Smooth muscle cell (in vitro differentiated cells): ENCODE data around the gene TNFRSF21. TPM values are rescaled to one million over a fixed set of nuclear protein-coding genes. Genes with fewer than 3 reads are reported as not detected.
A peak's percentile ranks its signal among the peaks of the same experiment; 100 is the strongest.

Source experiments
- DNase-seq: peaks from one replicate; lab custom pipeline; 2025; ENCODE audit not compliant: unreplicated experiment; lab: John Stamatoyannopoulos, UW
- H2AFZ ChIP-seq: fragments of 200-600 bp; sonication (generic); 2 replicates; pipeline ENCODE4 v1.6.0; 2016; ENCODE audit warnings: antibody characterized with exemption, low read depth, mild to moderate bottlenecking
- H3F3A ChIP-seq: fragments of 200-600 bp; sonication (generic); 2 replicates; pipeline ENCODE4 v1.6.0; 2017; ENCODE audit warnings: antibody characterized with exemption, low read depth
- H3K27ac ChIP-seq: fragments of 200-600 bp; sonication (generic); 2 replicates; pipeline ENCODE4 v1.5.1; 2016; ENCODE audit warnings: low read depth, mild to moderate bottlenecking
- H3K27me3 ChIP-seq: fragments of 200-600 bp; sonication (generic); 2 replicates; pipeline ENCODE4 v1.6.1; 2016; ENCODE audit warnings: low read depth, mild to moderate bottlenecking
- H3K36me3 ChIP-seq: fragments of 200-600 bp; sonication (generic); 2 replicates; pipeline ENCODE4 v1.5.1; 2016; ENCODE audit warnings: low read depth
- H3K4me1 ChIP-seq: fragments of 200-600 bp; sonication (generic); 2 replicates; pipeline ENCODE4 v1.5.1; 2016; ENCODE audit warnings: low read depth
- H3K4me2 ChIP-seq: fragments of 200-600 bp; sonication (generic); 2 replicates; pipeline ENCODE4 v1.6.0; 2016; ENCODE audit warnings: mild to moderate bottlenecking
- H3K4me3 ChIP-seq: fragments of 200-600 bp; sonication (generic); 2 replicates; pipeline ENCODE4 v1.5.1; 2016; ENCODE audit warnings: mild to moderate bottlenecking
- H3K79me2 ChIP-seq: fragments of 200-600 bp; sonication (generic); 2 replicates; pipeline ENCODE4 v1.6.0; 2016; ENCODE audit warnings: low read depth, mild to moderate bottlenecking
- H3K9ac ChIP-seq: fragments of 200-600 bp; sonication (generic); 2 replicates; pipeline ENCODE4 v1.6.0; 2016; ENCODE audit warnings: low read depth
- H3K9me3 ChIP-seq: fragments of 200-600 bp; sonication (generic); replicated peaks from 2 replicates; pipeline ENCODE4 v1.5.1; 2016; ENCODE audit warnings: low read depth
- H4K20me1 ChIP-seq: fragments of 200-600 bp; sonication (generic); 2 replicates; pipeline ENCODE4 v1.6.0; 2016; ENCODE audit warnings: low read depth
- WGBS: methylation state at CpG from one replicate; pipeline ENCODE4 v1.1.7; 2016; ENCODE audit warnings: low lambda C conversion rate; 5-methylcytosine and 5-hydroxymethylcytosine counted together
- polyA plus RNA-seq: library from polyadenylated mRNA; unstranded; fragments of >200 nt; fragmentation: Nextera tagmentation; extraction: Ambion mirVana; gene quantifications from 2 replicates; pipeline ENCODE4 v1.2.1, GENCODE V29; 2016
- total RNA-seq: library from RNA; depleted of rRNA; stranded (reverse); fragments of >200 nt; gene quantifications from 2 replicates; pipeline ENCODE4 v1.2.3, GENCODE V29; 2014
- TF ChIP-seq, protein P1 (sequence below): fragments of 200-600 bp; sonication (generic); IDR thresholded peaks from 2 replicates; pipeline ENCODE4 v1.5.1; 2017; ENCODE audit warnings: borderline replicate concordance, mild to moderate bottlenecking, antibody characterized with exemption; ENCODE audit not compliant: insufficient read depth, poor library complexity, severe bottlenecking

The TNFRSF21 gene
- total and polyA plus RNA-seq, 2 experiments from 2014 or later: 30.1 to 32.8 TPM

DNA sequence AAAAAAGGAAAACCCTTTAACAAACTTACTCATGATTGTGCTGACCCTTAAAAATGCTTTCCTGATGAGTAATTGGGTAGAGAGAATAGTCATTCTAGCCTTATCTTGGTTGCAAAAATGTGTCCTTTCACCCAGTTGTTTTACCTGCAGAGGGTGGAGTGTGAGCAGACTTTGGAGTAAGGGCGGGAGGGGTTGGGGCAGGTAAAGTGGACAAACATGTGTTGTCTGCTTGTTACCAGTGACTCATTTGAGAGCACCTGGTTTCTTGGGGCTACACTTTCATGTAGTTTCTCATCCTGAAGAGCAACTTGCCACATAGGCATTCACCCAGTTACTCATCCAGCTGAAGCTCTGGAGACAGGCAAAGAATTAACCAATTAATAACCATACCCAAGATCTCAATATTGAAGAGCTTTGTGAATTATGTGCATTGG, 121.1 kb downstream of the TNFRSF21 start:
- Histone ChIP-seq H3F3A (no peaks in the 10 kb centered on the region), H3K27me3 (no peaks in the 10 kb centered on the region), H3K4me3 (no peak overlapping the region), H4K20me1 (no peaks in the 10 kb centered on the region), H3K4me1 (peaks cover 5% of the 10 kb centered on the region), H3K4me2 (peak overlapping the region; percentile 73), H3K27ac (peak overlapping the region; percentile 92), H3K9ac (no peak overlapping the region), H3K79me2 (no peaks in the 10 kb centered on the region), H3K9me3 (no peaks in the 10 kb centered on the region), H2AFZ (no peak overlapping the region), H3K36me3 (no peaks in the 10 kb centered on the region)
- TF ChIP-seq, protein P1, sequence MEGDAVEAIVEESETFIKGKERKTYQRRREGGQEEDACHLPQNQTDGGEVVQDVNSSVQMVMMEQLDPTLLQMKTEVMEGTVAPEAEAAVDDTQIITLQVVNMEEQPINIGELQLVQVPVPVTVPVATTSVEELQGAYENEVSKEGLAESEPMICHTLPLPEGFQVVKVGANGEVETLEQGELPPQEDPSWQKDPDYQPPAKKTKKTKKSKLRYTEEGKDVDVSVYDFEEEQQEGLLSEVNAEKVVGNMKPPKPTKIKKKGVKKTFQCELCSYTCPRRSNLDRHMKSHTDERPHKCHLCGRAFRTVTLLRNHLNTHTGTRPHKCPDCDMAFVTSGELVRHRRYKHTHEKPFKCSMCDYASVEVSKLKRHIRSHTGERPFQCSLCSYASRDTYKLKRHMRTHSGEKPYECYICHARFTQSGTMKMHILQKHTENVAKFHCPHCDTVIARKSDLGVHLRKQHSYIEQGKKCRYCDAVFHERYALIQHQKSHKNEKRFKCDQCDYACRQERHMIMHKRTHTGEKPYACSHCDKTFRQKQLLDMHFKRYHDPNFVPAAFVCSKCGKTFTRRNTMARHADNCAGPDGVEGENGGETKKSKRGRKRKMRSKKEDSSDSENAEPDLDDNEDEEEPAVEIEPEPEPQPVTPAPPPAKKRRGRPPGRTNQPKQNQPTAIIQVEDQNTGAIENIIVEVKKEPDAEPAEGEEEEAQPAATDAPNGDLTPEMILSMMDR: no peak
- WGBS: 67% methylated on average over 1 of the region's 1 CpG
- no peak for DNase-seq

DNA sequence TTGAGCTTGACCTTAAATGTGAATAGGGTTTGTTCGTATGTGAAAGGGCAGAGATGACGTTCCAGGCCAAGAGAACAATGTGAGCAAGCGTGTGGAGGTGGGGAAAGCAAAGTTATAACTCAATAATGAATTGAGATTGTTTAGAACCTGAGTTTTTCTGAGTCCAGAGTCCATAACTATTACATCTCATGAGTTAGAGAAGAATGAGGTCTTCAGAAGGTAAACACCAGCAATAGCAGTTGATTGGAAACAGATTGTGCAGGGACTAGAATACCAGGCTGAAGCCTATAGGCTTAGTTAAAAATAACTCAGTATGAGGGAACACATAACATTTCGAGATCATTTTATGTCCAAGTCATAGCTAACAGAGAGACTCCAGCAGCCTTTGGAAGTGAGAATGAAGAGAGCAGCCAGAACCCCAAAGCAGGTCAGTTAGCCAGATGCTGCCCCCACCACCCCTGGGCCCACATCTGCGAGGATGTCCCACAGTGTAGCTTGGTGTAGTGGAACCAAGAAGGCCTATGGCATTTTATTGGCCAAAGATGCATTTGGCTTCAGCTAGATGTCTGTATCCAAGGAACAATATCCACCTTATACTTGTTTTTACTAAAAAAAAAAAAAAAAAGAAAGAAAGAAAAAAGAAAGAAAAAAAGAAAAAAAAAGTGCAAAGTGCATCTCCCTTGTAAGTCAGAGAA, 121.7 kb downstream of the TNFRSF21 start:
- Histone ChIP-seq H3K9me3 (no peaks in the 10 kb centered on the region), H3K9ac (peak overlapping the region; percentile 72), H3F3A (no peaks in the 10 kb centered on the region), H4K20me1 (no peaks in the 10 kb centered on the region), H3K4me3 (no peak overlapping the region), H3K27me3 (no peaks in the 10 kb centered on the region), H3K79me2 (no peaks in the 10 kb centered on the region), H3K27ac (peak overlapping the region; percentile 92), H3K36me3 (no peaks in the 10 kb centered on the region), H3K4me2 (peak overlapping the region; percentile 73), H3K4me1 (peaks cover 5% of the 10 kb centered on the region), H2AFZ (peak overlapping the region; percentile 1)
- WGBS: 81% methylated on average over 5 of the region's 5 CpGs
- TF ChIP-seq, protein P1: no peak
- DNase-seq: no peak

GRCh38 chr6:47187113-47187512, 122.6 kb downstream of the TNFRSF21 start:
- Histone ChIP-seq H3K9me3 (no peaks in the 10 kb centered on the region), H3K4me1 (peaks cover 5% of the 10 kb centered on the region), H3K27me3 (no peaks in the 10 kb centered on the region), H3K4me3 (no peak overlapping the region), H3K4me2 (peak overlapping the region; percentile 73), H3F3A (no peaks in the 10 kb centered on the region), H4K20me1 (no peaks in the 10 kb centered on the region), H3K36me3 (no peaks in the 10 kb centered on the region), H3K9ac (peak overlapping the region; percentile 72), H2AFZ (peak overlapping the region; percentile 36), H3K79me2 (no peaks in the 10 kb centered on the region), H3K27ac (peak overlapping the region; percentile 92)
- WGBS: 97% methylated on average over 1 of the region's 1 CpG
- DNase-seq: no peak
- TF ChIP-seq, protein P1: no peak
